Natural killer cell treated with Interleukin-12 subunit alpha and Interleukin-12 subunit beta and Interleukin-15 and Interleukin-18, amount 100 ng/mL, for 72 hours (primary cell): ENCODE measurements around the gene SGIP1. TPM values are rescaled to one million over a fixed set of nuclear protein-coding genes. Genes with fewer than 3 reads are reported as not detected.
"Not testable (repeated sequence)": the region's sequence is repeated elsewhere in the genome, so short reads cannot be mapped to it uniquely, and the experiment has no call there.

Source experiments
- ATAC-seq, 2 donors: fragments of 150-1000 bp; cut with Tn5 transposase in 1 of 2; sonication (Bioruptor Pico), chemical (Tn5 transposase) in 1 of 2; 2 replicates each; pipeline ENCODE4 v1.10.0; 2021
- DNase-seq: peaks from one replicate; pipeline ENCODE4 v3.0.0; 2022; ENCODE audit warnings: low spot score
- H3K27ac Mint-ChIP-seq, 2 donors: 1 replicate in 1 of 2; 2 replicates in 1 of 2; pipeline ENCODE4 v1.8.0; 2022; ENCODE audit warnings: mixed read lengths in 2 of 2, mild to moderate bottlenecking in 1 of 2, moderate library complexity in 1 of 2
- H3K27me3 Mint-ChIP-seq, 2 donors: 1 replicate in 1 of 2; 2 replicates in 1 of 2; pipeline ENCODE4 v1.8.0; 2022; ENCODE audit warnings: mixed read lengths in 2 of 2
- H3K36me3 Mint-ChIP-seq: one replicate; pipeline ENCODE4 v1.8.0; 2022; ENCODE audit warnings: mixed read lengths
- H3K4me1 Mint-ChIP-seq, 2 donors: 1 replicate in 1 of 2; 2 replicates in 1 of 2; pipeline ENCODE4 v1.8.0; 2022; ENCODE audit warnings: low read depth in 2 of 2, mixed read lengths in 2 of 2, mild to moderate bottlenecking in 1 of 2
- H3K4me3 Mint-ChIP-seq: one replicate; pipeline ENCODE4 v1.8.0; 2022; ENCODE audit warnings: mixed read lengths
- H3K9me3 Mint-ChIP-seq: 2 replicates; pipeline ENCODE4 v1.8.0; 2022; ENCODE audit warnings: mixed read lengths
- total RNA-seq, 2 donors: library from RNA; stranded (reverse); gene quantifications; one replicate each; pipeline ENCODE4 v1.2.3, GENCODE V29; 2022

Gene SGIP1
- total RNA-seq, 2 donors from 2014 or later: not detected

DNA sequence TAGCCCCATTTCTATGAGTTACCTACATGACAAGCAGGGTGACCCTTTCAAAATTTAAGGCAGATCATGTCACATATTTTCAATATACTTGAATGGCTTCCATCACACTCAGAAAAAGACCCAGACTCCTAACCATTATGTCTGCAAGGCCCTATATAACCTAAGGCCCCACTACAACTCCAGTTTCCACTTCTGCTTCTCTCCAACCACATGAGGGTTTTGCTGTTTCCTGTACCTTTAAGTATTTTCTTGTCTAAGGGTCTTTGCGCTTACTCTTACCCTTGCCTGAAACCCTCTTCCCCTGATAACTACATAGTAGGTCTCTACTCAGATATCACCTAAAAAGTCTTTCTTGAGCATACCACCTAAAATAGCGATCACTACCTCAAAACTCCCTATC lies 46.1 kb downstream of the SGIP1 start:
- peaks cover 2% of the 10 kb centered on the region for H3K9me3 Mint-ChIP-seq
- no peak for DNase-seq
- ATAC-seq: no peak
- H3K36me3 Mint-ChIP-seq: no peaks in the 10 kb centered on the region
- H3K27me3 Mint-ChIP-seq: peaks cover 11 to 28% of the 10 kb centered on the region in 2 donors
- H3K4me3 Mint-ChIP-seq: no peak overlapping the region
- H3K4me1 Mint-ChIP-seq: no peaks in the 10 kb centered on the region
- no peak overlapping the region for H3K27ac Mint-ChIP-seq

DNA sequence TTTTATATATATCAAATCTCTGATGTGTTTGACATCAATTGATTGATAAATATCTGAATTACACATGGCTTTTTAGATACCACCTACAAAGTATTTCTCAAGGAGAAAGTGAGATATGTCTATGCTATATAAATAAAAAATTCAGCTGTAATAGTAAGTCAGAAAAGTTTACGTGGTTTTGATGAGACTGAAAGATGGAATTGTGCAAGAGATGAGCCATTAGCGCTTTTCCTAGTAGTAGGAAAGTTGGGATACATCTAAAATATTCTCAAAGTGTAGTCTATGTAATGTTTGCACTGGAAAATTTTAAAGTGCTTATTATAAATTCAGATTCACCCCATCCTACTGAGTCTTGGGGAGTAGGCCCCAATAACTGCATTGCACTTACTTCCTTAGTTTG lies 49.1 kb downstream of the SGIP1 start:
- peaks cover 2% of the 10 kb centered on the region for H3K9me3 Mint-ChIP-seq
- DNase-seq (no peak), ATAC-seq (no peak)
- no peak overlapping the region for H3K4me3 Mint-ChIP-seq
- no peak overlapping the region for H3K27ac Mint-ChIP-seq
- H3K36me3 Mint-ChIP-seq: no peaks in the 10 kb centered on the region
- no peaks in the 10 kb centered on the region for H3K4me1 Mint-ChIP-seq
- H3K27me3 Mint-ChIP-seq: peaks cover 12 to 22% of the 10 kb centered on the region in 2 donors

DNA sequence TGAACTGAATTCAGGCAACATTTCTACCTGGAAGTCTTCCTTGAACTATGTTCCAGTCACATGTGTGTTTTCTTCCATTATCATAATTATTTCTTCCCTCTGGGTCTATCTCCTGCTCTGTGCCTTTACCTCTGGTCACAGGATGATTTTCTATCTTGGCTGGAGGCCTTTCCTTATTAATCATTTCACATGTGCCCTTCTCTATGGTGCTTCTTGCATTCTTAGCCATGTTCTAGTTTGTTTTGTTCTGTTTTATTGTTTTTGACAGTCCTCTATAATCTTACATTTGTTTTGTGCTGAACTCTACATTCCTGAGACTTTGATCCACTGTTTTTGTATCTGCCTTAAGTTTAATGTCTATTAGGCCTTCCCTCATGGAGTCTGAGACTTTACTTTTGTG lies 51.0 kb downstream of the SGIP1 start:
- Mint-ChIP-seq H3K36me3 (no peaks in the 10 kb centered on the region), H3K9me3 (peaks cover 2% of the 10 kb centered on the region), H3K27me3 (peaks cover 8 to 16% of the 10 kb centered on the region in 2 donors), H3K4me3 (no peak overlapping the region), H3K27ac (no peak overlapping the region), H3K4me1 (no peaks in the 10 kb centered on the region)
- DNase-seq (no peak), ATAC-seq (no peak)

DNA sequence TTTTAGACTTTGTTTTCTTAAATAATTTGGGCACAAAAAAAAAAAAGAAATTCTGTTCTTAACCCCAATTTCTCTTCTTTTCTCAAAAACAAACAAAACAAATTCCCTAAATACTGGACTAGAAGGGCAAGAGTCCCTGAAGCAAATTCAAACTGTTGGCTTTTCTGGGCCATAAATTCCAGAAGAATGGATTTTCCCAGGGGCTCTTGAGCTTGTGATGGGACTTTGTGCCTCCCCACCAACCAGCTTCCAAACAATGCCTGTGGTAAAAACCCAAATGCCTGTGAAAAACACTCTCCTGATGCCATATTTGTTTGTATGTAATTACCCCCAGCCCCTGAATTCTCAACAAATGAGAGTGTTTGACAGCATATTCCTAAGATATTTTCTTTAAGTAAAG lies 55.4 kb downstream of the SGIP1 start:
- ATAC-seq (no peak), DNase-seq (no peak)
- H3K36me3 Mint-ChIP-seq: no peaks in the 10 kb centered on the region
- H3K27me3 Mint-ChIP-seq: peaks cover 5% of the 10 kb centered on the region in 2 donors
- H3K4me1 Mint-ChIP-seq: no peaks in the 10 kb centered on the region
- H3K4me3 Mint-ChIP-seq: no peak overlapping the region
- H3K9me3 Mint-ChIP-seq: no peaks in the 10 kb centered on the region
- no peak overlapping the region for H3K27ac Mint-ChIP-seq

DNA sequence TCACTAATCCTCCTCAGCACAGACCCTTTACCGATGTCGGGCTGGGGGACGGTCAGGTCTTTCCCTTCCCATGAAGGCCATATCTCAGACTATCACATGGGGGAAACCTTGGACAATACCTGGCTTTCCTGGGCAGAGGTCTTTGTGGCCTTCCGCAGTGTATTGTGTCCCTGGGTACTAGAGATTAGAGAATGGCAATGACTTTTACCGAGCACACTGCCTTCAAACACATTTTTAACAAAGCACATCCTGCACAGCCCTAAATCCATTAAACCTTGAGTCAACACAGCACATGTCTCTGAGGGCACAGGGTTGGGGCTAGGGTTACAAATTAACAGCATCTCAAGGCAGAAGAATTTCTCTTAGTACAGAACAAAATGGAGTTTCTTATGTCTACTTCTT lies 58.2 kb downstream of the SGIP1 start:
- not testable (repeated sequence) for H3K9me3 Mint-ChIP-seq, H3K27ac Mint-ChIP-seq, ATAC-seq, DNase-seq, H3K36me3 Mint-ChIP-seq, H3K4me3 Mint-ChIP-seq, H3K4me1 Mint-ChIP-seq
- peaks cover 2 to 13% of the 10 kb centered on the region in 2 donors for H3K27me3 Mint-ChIP-seq

DNA sequence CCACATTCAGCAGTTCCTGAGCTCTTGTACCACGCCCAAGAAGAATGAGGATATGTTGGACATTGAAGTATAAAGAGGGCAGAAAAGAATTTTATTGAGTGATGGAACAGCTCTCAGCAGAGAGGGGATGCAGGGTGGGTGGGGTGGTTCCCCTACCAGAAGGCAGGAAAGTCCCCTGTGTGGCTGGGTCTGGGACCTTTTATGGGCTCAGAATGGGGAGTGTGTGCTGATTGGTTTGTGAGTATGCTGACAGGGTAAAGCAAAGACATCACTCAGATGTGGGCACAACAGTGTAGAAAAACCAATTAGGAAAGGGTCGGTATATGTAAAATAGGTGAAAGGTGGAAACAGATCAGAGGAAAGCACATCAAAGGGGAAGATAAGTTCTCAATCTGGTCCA lies 62.2 kb downstream of the SGIP1 start:
- Mint-ChIP-seq H3K9me3 (peaks cover under 1% of the 10 kb centered on the region), H3K4me1 (no peaks in the 10 kb centered on the region), H3K27me3 (peaks cover 5 to 31% of the 10 kb centered on the region in 2 donors), H3K4me3 (no peak overlapping the region), H3K36me3 (no peaks in the 10 kb centered on the region), H3K27ac (no peak overlapping the region)
- DNase-seq (no peak), ATAC-seq (no peak)

DNA sequence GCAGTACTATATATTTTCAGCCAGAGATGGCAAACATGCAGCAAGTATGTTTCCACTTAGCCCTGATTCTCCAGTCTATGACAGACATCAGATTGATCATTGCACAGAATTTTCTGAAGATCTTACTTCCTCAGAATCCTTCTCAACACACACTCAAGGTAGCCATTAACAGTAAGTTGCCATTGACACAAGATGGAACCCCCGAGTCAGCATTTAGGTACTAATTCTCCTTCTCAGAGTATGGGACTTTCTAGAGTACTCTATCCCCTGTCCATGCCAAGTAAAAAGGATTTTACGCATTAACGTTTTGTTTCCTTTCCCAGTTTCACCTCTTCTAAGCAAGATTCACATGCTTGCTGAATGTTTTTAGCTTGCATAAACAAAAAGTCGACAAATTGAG lies 63.5 kb downstream of the SGIP1 start:
- ATAC-seq (no peak), DNase-seq (no peak)
- Mint-ChIP-seq H3K4me3 (no peak overlapping the region), H3K27me3 (peaks cover 5 to 31% of the 10 kb centered on the region in 2 donors), H3K27ac (no peak overlapping the region), H3K4me1 (no peaks in the 10 kb centered on the region), H3K9me3 (peaks cover 3% of the 10 kb centered on the region), H3K36me3 (no peaks in the 10 kb centered on the region)

DNA sequence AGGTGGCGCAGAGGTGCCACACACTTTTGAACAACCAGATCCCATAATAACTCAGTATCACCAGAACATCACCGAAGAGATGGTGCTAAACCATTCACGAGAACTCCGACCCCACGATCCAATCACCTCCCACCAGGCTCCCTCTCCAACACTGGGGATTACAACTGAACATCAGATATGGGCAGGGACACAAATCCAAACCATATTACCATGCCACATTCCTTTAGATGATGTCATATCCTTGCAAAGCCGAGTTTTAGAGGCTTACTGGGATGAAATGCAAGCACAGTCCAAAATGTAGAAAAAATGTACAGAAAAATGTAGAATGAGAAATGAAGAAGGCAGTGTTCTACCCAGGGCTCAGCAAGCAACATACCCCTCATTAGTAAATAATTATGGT lies 64.7 kb downstream of the SGIP1 start:
- H3K36me3 Mint-ChIP-seq: no peaks in the 10 kb centered on the region
- ATAC-seq (no peak), DNase-seq (no peak)
- H3K9me3 Mint-ChIP-seq: peaks cover 3% of the 10 kb centered on the region
- no peak overlapping the region for H3K4me3 Mint-ChIP-seq
- H3K27me3 Mint-ChIP-seq: peaks cover 5 to 31% of the 10 kb centered on the region in 2 donors
- H3K27ac Mint-ChIP-seq: no peak overlapping the region
- H3K4me1 Mint-ChIP-seq: no peaks in the 10 kb centered on the region

DNA sequence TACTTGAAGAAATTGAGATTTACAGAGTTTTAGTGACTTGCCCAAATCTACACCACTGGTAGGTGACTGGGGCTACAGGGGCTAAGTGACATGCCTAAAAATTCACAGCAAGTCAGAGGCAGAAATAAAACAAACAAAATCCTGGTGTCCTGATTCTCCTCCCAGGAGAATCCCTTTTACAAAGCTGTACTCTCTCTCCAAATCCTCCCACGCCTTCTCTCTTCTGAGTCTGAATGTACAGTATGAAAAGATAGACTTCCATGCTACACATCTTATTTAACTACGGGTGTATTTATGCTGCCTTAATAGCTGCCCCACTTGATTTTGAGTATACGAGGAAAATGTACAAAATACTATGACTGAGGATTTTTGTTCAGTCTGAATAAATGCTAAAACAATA lies 65.4 kb downstream of the SGIP1 start:
- no peak for DNase-seq
- no peaks in the 10 kb centered on the region for H3K36me3 Mint-ChIP-seq
- no peak overlapping the region for H3K27ac Mint-ChIP-seq
- no peak for ATAC-seq
- no peak overlapping the region for H3K4me3 Mint-ChIP-seq
- H3K4me1 Mint-ChIP-seq: no peaks in the 10 kb centered on the region
- peaks cover 5 to 31% of the 10 kb centered on the region in 2 donors for H3K27me3 Mint-ChIP-seq
- H3K9me3 Mint-ChIP-seq: peaks cover 3% of the 10 kb centered on the region

DNA sequence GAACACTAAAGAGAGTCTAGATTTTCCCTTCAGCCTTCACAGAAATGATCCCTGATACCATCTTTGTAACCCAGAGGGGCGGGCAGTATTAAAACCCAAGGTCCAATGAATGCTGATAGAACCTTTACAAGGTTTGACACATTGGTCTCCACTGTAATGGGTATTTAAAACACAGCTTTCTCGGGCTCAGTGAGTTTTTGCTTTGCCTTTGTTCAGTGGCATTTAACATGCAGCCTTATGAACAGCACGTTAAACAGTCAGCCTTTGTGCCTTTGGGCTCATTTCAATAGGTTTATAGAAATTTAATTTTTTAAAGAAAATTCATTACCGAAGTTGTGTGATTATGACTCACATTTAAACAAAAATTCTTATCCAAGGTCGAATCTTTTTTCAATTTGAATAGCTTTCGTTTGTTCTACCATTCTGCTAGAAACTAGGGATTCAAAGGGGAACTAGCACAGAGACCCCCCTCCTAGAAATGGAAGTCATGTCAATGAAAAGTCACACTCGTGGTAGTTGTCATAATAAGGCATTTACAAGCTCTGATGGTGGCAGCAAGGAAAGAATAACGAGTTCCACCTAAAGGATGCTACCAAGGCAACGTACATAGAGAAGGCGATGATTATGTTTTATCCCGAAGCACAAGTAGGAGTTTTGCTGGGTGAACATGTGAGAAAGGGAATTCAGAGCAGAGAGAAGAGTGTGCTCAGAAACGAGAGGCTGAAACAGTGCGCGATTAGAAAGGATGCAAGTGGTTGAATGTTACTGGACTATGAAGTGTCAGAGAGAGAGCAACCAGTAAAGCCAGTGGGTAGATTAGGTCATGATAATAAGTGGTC lies 66.2 kb downstream of the SGIP1 start:
- ATAC-seq: no peak
- Mint-ChIP-seq H3K4me1 (no peaks in the 10 kb centered on the region), H3K36me3 (no peaks in the 10 kb centered on the region), H3K27me3 (peaks cover 8 to 31% of the 10 kb centered on the region in 2 donors), H3K4me3 (no peak overlapping the region), H3K9me3 (peaks cover 3% of the 10 kb centered on the region), H3K27ac (no peak overlapping the region)
- DNase-seq: no peak

DNA sequence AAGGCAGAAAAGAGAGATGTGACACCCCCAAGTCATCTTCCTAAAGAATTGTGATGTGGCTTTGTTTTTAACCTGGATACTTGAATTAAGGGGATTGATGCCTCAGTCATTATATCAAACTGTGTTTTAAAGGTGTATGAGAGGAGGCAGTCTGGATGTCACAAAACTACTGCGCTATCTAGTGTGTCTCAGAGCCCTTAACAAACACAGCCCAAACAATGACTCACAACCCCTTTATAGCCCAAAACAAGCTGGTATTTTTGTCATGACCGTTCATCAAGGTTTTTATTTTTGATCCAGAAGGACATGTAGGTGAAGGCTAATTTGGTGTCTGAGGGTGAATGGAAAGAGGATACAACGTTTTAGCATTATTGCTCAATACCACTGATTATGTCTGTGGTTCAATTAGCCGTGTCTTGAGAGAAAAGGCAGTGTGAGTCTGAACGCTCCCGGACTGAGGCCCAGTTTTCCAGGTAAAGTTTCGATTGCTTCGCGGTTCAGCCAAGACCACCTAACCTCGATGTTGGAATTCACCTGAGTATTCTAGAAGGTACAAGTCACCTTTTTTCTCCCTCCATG lies 71.6 kb downstream of the SGIP1 start:
- Mint-ChIP-seq H3K27me3 (peaks cover 6 to 8% of the 10 kb centered on the region in 2 donors), H3K4me3 (no peak overlapping the region), H3K9me3 (peaks cover 3% of the 10 kb centered on the region), H3K4me1 (no peaks in the 10 kb centered on the region), H3K36me3 (no peaks in the 10 kb centered on the region), H3K27ac (no peak overlapping the region)
- DNase-seq: no peak
- no peak for ATAC-seq

DNA sequence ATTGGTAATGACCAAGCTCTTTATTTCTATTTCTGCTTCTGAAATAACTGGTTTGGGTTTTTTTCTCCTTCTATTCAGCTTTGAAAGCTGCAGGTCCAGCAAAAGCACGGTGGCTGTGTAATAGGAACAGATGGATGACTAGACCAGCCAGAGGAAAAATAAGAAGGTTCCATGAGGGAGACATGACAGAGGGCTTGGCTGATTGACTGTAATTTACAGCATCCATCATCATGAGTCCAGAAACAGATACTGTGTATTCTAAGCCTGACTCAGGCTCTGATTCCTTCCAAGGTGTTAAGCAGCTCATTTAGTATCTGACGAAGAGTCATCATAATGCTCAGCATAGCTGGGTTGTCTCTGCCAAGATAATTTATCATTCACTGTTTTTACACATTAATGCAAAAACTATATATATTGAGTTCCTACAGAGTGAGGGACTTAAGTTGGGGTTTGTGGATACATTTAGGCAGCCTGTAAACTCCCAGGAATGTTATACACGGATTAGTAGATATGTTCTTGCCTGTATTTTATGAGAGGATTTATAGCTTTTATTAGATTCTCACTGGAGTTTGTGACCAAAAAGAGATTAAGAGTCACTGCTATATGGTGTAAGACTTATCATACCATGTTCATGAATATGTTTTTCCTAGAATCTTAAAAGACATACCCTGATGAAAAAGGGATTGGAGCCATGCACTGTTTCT lies 72.6 kb downstream of the SGIP1 start:
- no peaks in the 10 kb centered on the region for H3K9me3 Mint-ChIP-seq
- DNase-seq: no peak
- no peaks in the 10 kb centered on the region for H3K36me3 Mint-ChIP-seq
- peaks cover 6 to 9% of the 10 kb centered on the region in 2 donors for H3K27me3 Mint-ChIP-seq
- no peak overlapping the region for H3K27ac Mint-ChIP-seq
- no peak overlapping the region for H3K4me3 Mint-ChIP-seq
- no peak for ATAC-seq
- H3K4me1 Mint-ChIP-seq: no peaks in the 10 kb centered on the region

DNA sequence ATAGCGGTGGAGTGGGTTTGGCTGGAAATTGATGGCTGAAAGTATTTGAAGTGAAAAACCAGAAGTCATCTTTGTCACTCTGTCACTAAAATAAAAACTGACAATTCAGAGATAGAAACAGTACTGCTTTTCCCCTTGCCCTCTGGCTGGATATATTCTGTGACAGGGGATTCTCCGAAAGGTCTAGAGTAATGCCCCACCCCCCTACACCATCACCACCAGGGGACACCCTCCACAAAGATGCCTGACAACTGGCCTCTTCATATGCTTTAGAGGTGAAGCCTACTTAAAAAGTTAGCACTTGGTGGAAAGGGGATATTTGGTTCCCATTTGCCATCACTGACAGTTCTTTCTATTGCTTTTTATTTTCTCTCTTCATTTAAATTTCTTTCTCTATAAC lies 73.5 kb downstream of the SGIP1 start:
- Mint-ChIP-seq H3K4me1 (no peaks in the 10 kb centered on the region), H3K4me3 (no peak overlapping the region), H3K36me3 (no peaks in the 10 kb centered on the region), H3K9me3 (no peaks in the 10 kb centered on the region), H3K27ac (no peak overlapping the region), H3K27me3 (peaks cover 6 to 16% of the 10 kb centered on the region in 2 donors)
- no peak for DNase-seq
- ATAC-seq: no peak

DNA sequence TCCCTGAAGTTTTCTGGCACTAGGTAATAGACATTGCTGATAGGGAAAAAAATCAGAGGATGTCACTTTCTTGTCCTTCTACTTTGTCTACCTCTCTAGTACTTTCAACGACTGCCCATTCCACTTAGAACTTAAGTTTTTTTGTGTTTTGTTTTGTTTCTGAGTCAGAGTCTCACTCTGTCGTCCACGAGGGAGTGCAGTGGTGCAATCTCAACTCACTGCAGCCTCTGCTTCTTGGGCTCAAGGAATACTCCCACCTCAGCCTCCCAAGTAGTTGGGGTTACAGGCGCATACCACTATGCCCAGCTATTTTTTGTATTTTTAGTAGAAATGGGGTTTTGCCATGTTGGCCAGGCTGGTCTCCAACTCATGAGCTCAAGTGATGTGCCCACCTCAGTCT lies 79.2 kb downstream of the SGIP1 start:
- ATAC-seq (no peak), DNase-seq (no peak)
- Mint-ChIP-seq H3K4me1 (no peaks in the 10 kb centered on the region), H3K27me3 (peaks cover 6 to 24% of the 10 kb centered on the region in 2 donors), H3K27ac (no peak overlapping the region), H3K4me3 (no peak overlapping the region), H3K36me3 (no peaks in the 10 kb centered on the region), H3K9me3 (no peaks in the 10 kb centered on the region)
